ENCODE measurements around the gene TMEM37. TPM values are rescaled to one million over a fixed set of nuclear protein-coding genes. Genes with fewer than 3 reads are reported as not detected.

TMEM37 gene
- total and polyA plus RNA-seq, 2 of the 13 experiments (the other 11 are each of a cell fraction or from before 2014, with no cell fraction given), result 37.7 to 115 TPM

DNA sequence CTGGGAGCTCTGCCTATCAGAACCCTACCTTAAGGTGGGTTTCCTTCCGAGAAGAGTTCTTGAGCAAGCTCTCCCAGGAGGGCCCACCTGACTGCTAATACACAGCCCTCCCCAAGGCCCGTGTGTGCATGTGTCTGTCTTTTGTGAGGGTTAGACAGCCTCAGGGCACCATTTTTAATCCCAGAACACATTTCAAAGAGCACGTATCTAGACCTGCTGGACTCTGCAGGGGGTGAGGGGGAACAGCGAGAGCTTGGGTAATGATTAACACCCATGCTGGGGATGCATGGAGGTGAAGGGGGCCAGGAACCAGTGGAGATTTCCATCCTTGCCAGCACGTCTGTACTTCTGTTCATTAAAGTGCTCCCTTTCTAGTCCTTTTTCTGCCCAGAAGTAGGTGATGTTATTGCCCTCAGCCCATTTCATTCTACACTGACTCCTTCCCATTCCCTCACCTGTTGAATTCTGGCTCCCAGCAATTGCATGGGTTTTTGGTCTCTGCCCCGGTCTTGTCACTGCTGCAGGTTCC lies 6.5 kb downstream of the TMEM37 start (continued):
- TF ChIP-seq, protein P1, sequence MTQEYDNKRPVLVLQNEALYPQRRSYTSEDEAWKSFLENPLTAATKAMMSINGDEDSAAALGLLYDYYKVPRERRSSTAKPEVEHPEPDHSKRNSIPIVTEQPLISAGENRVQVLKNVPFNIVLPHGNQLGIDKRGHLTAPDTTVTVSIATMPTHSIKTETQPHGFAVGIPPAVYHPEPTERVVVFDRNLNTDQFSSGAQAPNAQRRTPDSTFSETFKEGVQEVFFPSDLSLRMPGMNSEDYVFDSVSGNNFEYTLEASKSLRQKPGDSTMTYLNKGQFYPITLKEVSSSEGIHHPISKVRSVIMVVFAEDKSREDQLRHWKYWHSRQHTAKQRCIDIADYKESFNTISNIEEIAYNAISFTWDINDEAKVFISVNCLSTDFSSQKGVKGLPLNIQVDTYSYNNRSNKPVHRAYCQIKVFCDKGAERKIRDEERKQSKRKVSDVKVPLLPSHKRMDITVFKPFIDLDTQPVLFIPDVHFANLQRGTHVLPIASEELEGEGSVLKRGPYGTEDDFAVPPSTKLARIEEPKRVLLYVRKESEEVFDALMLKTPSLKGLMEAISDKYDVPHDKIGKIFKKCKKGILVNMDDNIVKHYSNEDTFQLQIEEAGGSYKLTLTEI (CRISPR knock-in tag; conservative IDR thresholded peaks at IDR 0.05), result no peak
- TF ChIP-seq, protein P2, sequence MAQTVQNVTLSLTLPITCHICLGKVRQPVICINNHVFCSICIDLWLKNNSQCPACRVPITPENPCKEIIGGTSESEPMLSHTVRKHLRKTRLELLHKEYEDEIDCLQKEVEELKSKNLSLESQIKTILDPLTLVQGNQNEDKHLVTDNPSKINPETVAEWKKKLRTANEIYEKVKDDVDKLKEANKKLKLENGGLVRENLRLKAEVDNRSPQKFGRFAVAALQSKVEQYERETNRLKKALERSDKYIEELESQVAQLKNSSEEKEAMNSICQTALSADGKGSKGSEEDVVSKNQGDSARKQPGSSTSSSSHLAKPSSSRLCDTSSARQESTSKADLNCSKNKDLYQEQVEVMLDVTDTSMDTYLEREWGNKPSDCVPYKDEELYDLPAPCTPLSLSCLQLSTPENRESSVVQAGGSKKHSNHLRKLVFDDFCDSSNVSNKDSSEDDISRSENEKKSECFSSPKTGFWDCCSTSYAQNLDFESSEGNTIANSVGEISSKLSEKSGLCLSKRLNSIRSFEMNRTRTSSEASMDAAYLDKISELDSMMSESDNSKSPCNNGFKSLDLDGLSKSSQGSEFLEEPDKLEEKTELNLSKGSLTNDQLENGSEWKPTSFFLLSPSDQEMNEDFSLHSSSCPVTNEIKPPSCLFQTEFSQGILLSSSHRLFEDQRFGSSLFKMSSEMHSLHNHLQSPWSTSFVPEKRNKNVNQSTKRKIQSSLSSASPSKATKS (CRISPR knock-in tag; IDR thresholded peaks at IDR 0.05), result no peak
- TF ChIP-seq MEIS2 (CRISPR knock-in tag; IDR thresholded peaks at IDR 0.05), result peak; percentile 30; the same call in 1 of the 2 replicates
- TF ChIP-seq TARDBP (CRISPR knock-in tag; IDR thresholded peaks at IDR 0.05), result 0 out of 2 replicates have a peak, but pooled peaks have one; percentile 88
- TF ChIP-seq, protein P3, sequence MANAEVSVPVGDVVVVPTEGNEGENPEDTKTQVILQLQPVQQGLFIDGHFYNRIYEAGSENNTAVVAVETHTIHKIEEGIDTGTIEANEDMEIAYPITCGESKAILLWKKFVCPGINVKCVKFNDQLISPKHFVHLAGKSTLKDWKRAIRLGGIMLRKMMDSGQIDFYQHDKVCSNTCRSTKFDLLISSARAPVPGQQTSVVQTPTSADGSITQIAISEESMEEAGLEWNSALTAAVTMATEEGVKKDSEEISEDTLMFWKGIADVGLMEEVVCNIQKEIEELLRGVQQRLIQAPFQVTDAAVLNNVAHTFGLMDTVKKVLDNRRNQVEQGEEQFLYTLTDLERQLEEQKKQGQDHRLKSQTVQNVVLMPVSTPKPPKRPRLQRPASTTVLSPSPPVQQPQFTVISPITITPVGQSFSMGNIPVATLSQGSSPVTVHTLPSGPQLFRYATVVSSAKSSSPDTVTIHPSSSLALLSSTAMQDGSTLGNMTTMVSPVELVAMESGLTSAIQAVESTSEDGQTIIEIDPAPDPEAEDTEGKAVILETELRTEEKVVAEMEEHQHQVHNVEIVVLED (CRISPR knock-in tag; IDR thresholded peaks at IDR 0.05; ENCODE audit: borderline replicate concordance), result 0 out of 2 replicates have a peak, but pooled peaks have one; percentile 50
- no peak; the same call in 1 of the 2 replicates for TF ChIP-seq AKAP8 (CRISPR knock-in tag; IDR thresholded peaks at IDR 0.05)
- TF ChIP-seq KDM4B (CRISPR knock-in tag; IDR thresholded peaks at IDR 0.05), result peak; percentile 20; the same call in 1 of the 2 replicates
- TF ChIP-seq SOX6 (IDR thresholded peaks at IDR 0.05), result no peak
- TF ChIP-seq SOX6 (CRISPR knock-in tag; IDR thresholded peaks at IDR 0.05), result peak; percentile 67
- peak; percentile 73; the same call in 1 of the 2 replicates for TF ChIP-seq ZNF547 (CRISPR knock-in tag; IDR thresholded peaks at IDR 0.05)
- TF ChIP-seq ATF7-NPFF (CRISPR knock-in tag; IDR thresholded peaks at IDR 0.05; ENCODE audit: low read depth), result 0 out of 2 replicates have a peak, but pooled peaks have one; percentile 8
- TF ChIP-seq, protein P4, sequence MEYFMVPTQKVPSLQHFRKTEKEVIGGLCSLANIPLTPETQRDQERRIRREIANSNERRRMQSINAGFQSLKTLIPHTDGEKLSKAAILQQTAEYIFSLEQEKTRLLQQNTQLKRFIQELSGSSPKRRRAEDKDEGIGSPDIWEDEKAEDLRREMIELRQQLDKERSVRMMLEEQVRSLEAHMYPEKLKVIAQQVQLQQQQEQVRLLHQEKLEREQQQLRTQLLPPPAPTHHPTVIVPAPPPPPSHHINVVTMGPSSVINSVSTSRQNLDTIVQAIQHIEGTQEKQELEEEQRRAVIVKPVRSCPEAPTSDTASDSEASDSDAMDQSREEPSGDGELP (IDR thresholded peaks at IDR 0.05; ENCODE audit: borderline replicate concordance, low read depth), result peak; percentile 64; the same call in 1 of the 2 replicates
- TF ChIP-seq JUNB (CRISPR knock-in tag; IDR thresholded peaks at IDR 0.05; ENCODE audit: borderline replicate concordance), result no peak
- 0 out of 2 replicates have a peak, but pooled peaks have one; percentile 39 for TF ChIP-seq ZNF543 (CRISPR knock-in tag; IDR thresholded peaks at IDR 0.05)
- TF ChIP-seq, protein P5, sequence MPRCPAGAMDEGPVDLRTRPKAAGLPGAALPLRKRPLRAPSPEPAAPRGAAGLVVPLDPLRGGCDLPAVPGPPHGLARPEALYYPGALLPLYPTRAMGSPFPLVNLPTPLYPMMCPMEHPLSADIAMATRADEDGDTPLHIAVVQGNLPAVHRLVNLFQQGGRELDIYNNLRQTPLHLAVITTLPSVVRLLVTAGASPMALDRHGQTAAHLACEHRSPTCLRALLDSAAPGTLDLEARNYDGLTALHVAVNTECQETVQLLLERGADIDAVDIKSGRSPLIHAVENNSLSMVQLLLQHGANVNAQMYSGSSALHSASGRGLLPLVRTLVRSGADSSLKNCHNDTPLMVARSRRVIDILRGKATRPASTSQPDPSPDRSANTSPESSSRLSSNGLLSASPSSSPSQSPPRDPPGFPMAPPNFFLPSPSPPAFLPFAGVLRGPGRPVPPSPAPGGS (CRISPR knock-in tag; IDR thresholded peaks at IDR 0.05), result no peak
- TF ChIP-seq PAX8 (CRISPR knock-in tag; IDR thresholded peaks at IDR 0.05; ENCODE audit: borderline replicate concordance), result 0 out of 2 replicates have a peak, but pooled peaks have one; percentile 40
- TF ChIP-seq ZSCAN5A (CRISPR knock-in tag; IDR thresholded peaks at IDR 0.05; ENCODE audit: borderline replicate concordance), result peak; percentile 5; the same call in 1 of the 2 replicates
- 0 out of 2 replicates have a peak, but pooled peaks have one; percentile 43 for TF ChIP-seq PHF8 (CRISPR knock-in tag; IDR thresholded peaks at IDR 0.05)
- TF ChIP-seq MAX (IDR thresholded peaks at IDR 0.05), result peak; percentile 79

Data from HepG2 (cell line).